ENCODE data around the gene BUD13.

The BUD13 gene

DNA sequence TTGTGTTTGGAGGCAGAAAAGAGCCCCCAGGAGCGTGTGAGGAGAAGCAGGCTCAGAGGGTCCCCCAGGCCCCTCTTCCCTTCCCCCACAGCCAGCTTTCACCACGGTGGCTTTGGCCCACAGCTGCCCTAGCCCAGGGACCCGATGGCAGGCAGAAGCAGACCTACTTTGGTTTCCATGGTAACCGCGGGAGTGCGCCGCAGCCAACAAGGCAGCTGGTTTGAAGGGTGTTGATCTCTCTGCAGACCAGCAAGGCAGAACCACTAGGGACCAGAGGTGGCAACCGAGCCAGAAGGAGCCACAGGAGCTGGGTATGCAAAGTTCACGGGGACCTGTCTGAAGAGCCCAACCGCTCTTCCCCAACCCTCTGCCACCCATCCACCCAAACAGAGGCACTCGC, 69.4 kb downstream of the BUD13 start:
- no peak for DNase-seq (ENCODE audit: low read depth, low spot score)
- Histone ChIP-seq H3K9me3 (ENCODE audit: control insufficient read depth, insufficient read depth, low read length) (no peaks in the 10 kb centered on the region), H3K27ac (ENCODE audit: low read length) (no peak overlapping the region), H3K4me1 (ENCODE audit: control insufficient read depth, insufficient read depth, low read length) (peaks cover 6% of the 10 kb centered on the region), H3K4me3 (ENCODE audit: low read length) (no peak overlapping the region), H3K27me3 (ENCODE audit: control insufficient read depth, insufficient read depth, low read length) (no peaks in the 10 kb centered on the region), H3K36me3 (ENCODE audit: control insufficient read depth, insufficient read depth, low read length) (no peaks in the 10 kb centered on the region; the same call in 1 of the 2 replicates)
- no CpG with 5 or more reads among the region's 11 CpGs for WGBS (ENCODE audit: insufficient coverage, insufficient read length)

DNA sequence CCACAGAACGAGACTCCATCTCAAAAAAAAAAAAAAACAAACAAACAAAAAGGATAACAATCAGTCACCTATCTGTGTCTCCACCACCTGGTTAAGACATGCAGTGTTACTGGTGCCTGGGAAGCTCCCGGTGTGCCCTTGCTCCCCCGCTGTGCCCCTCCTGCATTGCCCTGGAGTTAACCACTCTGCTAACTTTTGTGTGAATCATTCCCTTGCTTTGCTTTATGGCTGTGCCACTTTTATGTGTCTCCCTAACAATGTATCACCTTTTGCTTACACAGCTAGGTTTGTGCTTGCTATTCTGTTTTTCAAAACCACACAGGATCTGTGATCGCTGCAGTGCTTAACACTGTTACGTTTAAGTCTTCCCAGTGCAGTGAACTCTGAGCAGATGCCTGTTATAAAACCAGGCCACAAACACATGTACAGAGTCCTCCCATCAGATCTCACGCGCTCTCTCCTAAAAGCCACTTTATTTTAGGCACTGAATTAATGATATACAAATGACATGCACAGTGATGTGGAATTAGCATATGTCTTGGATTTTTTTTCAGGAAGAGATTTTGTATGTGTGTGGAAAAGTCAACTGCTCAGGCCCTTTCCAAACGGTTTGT, 69.9 kb downstream of the BUD13 start:
- no peak overlapping the region for H3K27ac ChIP-seq (ENCODE audit: low read length)
- no peaks in the 10 kb centered on the region for H3K27me3 ChIP-seq (ENCODE audit: control insufficient read depth, insufficient read depth, low read length)
- DNase-seq (ENCODE audit: low read depth, low spot score), result no peak
- H3K4me3 ChIP-seq (ENCODE audit: low read length), result no peak overlapping the region
- WGBS (ENCODE audit: insufficient coverage, insufficient read length), result no CpG with 5 or more reads among the region's 8 CpGs
- no peaks in the 10 kb centered on the region for H3K9me3 ChIP-seq (ENCODE audit: control insufficient read depth, insufficient read depth, low read length)
- peaks cover 6% of the 10 kb centered on the region for H3K4me1 ChIP-seq (ENCODE audit: control insufficient read depth, insufficient read depth, low read length)
- H3K36me3 ChIP-seq (ENCODE audit: control insufficient read depth, insufficient read depth, low read length), result no peaks in the 10 kb centered on the region; the same call in 1 of the 2 replicates

DNA sequence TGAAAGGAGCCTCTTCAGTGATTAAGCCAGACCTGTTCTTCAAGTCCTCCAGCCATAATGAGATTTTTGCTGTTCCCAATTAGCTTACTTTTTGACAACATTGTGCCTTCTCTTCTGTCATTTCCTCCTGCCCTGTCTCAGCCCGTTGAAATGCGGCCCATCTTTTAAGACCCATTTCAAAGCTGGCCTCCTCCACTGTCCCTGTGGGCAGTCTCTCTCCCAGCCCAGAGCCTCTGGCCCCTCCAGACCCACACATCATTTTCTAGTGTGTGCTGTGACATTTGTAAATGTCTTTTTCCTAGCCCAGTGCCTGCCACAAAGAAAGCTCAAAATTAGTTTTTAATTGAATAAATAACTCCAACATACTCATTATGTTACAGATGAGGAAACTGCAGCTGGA, 70.9 kb downstream of the BUD13 start:
- WGBS (ENCODE audit: insufficient coverage, insufficient read length), result no CpG with 5 or more reads among the region's 2 CpGs
- no peak overlapping the region for H3K4me3 ChIP-seq (ENCODE audit: low read length)

DNA sequence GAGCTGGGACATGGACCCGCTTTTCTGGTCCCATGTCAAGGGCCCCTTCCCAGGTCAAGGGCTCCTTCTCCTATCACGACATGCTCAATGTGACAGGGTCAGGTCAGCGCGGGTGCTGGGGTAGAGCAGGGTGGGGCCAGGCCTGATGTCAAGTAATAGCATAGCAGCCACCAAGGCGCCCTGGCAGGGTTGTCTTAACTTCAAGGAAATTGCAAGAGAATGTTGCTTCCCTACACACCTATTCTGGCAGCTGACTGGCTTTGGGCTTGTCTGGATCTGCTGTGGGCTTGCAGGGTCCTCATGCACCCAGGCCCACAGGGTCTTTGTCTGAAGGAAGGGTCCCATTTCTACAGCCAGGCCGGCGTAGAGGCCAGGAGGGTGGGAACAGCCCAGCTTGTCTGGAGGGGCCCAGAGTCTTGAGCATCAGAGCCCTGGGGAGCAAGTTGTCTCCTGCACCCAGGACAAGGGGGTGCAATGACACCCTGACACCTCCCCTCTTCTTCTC, 71.4 kb downstream of the BUD13 start:
- no peak overlapping the region for H3K4me3 ChIP-seq (ENCODE audit: low read length)
- no peaks in the 10 kb centered on the region for H3K36me3 ChIP-seq (ENCODE audit: control insufficient read depth, insufficient read depth, low read length)
- H3K9me3 ChIP-seq (ENCODE audit: control insufficient read depth, insufficient read depth, low read length), result no peaks in the 10 kb centered on the region
- DNase-seq (ENCODE audit: low read depth, low spot score), result no peak
- peaks cover 5% of the 10 kb centered on the region; the same call in 1 of the 2 replicates for H3K4me1 ChIP-seq (ENCODE audit: control insufficient read depth, insufficient read depth, low read length)
- no peak overlapping the region for H3K27ac ChIP-seq (ENCODE audit: low read length)
- no peaks in the 10 kb centered on the region for H3K27me3 ChIP-seq (ENCODE audit: control insufficient read depth, insufficient read depth, low read length)
- WGBS (ENCODE audit: insufficient coverage, insufficient read length), result no CpG with 5 or more reads among the region's 7 CpGs

More for the DNA sequence above, 70.9 kb downstream of the BUD13 start:
- no peak overlapping the region for H3K27ac ChIP-seq (ENCODE audit: low read length)
- no peaks in the 10 kb centered on the region for H3K36me3 ChIP-seq (ENCODE audit: control insufficient read depth, insufficient read depth, low read length)
- DNase-seq (ENCODE audit: low read depth, low spot score), result no peak
- no peaks in the 10 kb centered on the region for H3K9me3 ChIP-seq (ENCODE audit: control insufficient read depth, insufficient read depth, low read length)
- H3K4me1 ChIP-seq (ENCODE audit: control insufficient read depth, insufficient read depth, low read length), result peaks cover 4% of the 10 kb centered on the region; the same call in 1 of the 2 replicates
- H3K27me3 ChIP-seq (ENCODE audit: control insufficient read depth, insufficient read depth, low read length), result no peaks in the 10 kb centered on the region

DNA sequence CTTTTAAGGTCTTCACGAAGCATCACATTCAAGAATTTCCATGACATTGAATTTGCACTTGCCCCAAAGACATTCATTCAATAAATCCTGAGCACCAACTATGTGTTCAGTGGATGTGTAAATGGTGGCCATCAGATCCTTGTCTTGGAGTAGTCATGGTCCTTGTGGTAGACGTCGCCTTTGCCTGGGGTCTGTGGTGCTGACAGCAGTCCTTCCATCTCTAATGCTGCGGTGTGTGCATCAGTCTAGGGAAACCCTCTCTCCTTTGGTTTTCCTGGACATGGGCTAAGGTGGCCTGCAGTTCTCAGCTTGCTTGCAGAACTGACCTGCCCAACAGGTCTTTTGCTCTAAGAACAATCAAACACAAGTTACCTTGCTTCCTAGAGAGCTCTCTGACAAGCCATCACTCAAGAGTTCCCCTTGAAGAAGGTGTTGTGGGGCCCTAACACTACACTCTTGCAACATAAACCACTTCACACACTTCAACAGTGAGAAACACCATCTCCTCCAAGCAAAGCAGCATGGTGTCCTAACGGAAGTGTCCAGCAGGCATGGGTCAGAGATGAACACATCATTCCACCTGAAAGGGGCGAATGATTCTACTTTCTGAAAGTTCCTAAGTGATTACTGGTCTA, 72.1 kb downstream of the BUD13 start:
- no peak for DNase-seq (ENCODE audit: low read depth, low spot score)
- peaks cover 8% of the 10 kb centered on the region for H3K4me1 ChIP-seq (ENCODE audit: control insufficient read depth, insufficient read depth, low read length)
- H3K4me3 ChIP-seq (ENCODE audit: low read length), result no peak overlapping the region
- no CpG with 5 or more reads among the region's 6 CpGs for WGBS (ENCODE audit: insufficient coverage, insufficient read length)
- no peak overlapping the region for H3K27ac ChIP-seq (ENCODE audit: low read length)
- H3K36me3 ChIP-seq (ENCODE audit: control insufficient read depth, insufficient read depth, low read length), result no peaks in the 10 kb centered on the region
- no peaks in the 10 kb centered on the region for H3K27me3 ChIP-seq (ENCODE audit: control insufficient read depth, insufficient read depth, low read length)
- no peaks in the 10 kb centered on the region for H3K9me3 ChIP-seq (ENCODE audit: control insufficient read depth, insufficient read depth, low read length)
